ENCODE results near the gene BIK. TPM values are rescaled to one million over a fixed set of nuclear protein-coding genes. Genes with fewer than 3 reads are reported as not detected.
A peak's percentile ranks its signal among the peaks of the same experiment; 100 is the strongest.

Gene BIK
- total RNA-seq, 2 donors from 2014 or later: 0.63 TPM; not detected in 1

DNA sequence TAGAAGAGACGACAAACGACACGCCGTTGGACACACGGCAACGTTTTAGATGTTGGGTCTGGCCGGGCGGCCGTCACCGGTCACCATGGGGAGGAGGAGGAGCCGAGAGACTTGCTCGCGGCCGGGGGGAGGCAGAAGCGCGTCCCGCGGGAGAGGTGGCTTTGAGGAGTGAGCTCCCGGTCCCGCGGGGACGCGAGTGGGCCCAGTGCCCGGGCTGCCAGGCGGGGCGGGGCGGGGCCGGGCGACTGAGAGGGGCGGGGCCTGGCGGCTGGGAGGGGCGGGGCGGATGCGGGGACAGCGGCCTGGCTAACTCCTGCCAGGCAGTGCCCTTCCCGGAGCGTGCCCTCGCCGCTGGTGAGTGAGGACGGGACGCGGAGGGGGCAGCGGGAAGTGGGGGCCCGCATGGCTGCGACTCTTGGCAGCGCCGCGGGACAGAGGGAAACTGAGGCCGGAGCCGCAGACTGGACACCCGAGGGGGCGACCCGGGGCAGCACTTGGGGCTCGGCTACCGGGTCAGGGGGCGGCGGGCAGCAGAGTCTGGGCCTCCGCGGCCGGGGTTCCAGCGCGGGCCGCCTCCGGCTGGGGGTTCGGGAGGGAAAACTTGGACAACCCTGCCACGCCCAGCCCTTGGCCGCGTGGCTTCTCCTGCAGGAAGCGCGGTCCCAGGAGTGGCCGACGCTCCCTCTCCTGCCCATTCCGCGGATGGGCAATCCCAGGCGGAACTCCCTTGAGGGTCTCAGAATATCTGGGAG lies 40.9 kb downstream of the BIK start, which contains the start of gene TSPO:
Gene TSPO (plus strand): TSS at position 309 of the 752 bp plus-strand sequence. CDS start 7,680 bp downstream, outside the sequence.
- H3K27me3 ChIP-seq: no peaks in the 10 kb centered on the region
- peak within 1 kb of the TSS; percentile 86 to 93 for H3K27ac ChIP-seq
- H3K9me3 ChIP-seq: no peaks in the 10 kb centered on the region
- TF ChIP-seq, protein P1, sequence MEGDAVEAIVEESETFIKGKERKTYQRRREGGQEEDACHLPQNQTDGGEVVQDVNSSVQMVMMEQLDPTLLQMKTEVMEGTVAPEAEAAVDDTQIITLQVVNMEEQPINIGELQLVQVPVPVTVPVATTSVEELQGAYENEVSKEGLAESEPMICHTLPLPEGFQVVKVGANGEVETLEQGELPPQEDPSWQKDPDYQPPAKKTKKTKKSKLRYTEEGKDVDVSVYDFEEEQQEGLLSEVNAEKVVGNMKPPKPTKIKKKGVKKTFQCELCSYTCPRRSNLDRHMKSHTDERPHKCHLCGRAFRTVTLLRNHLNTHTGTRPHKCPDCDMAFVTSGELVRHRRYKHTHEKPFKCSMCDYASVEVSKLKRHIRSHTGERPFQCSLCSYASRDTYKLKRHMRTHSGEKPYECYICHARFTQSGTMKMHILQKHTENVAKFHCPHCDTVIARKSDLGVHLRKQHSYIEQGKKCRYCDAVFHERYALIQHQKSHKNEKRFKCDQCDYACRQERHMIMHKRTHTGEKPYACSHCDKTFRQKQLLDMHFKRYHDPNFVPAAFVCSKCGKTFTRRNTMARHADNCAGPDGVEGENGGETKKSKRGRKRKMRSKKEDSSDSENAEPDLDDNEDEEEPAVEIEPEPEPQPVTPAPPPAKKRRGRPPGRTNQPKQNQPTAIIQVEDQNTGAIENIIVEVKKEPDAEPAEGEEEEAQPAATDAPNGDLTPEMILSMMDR (IDR thresholded peaks at IDR 0.05): no peak
- DNase-seq (ENCODE audit: low spot score): peak; percentile 78
- peak within 1 kb of the TSS; percentile 64 to 96 for H3K4me3 ChIP-seq
- H3K36me3 ChIP-seq: no peaks in the 10 kb centered on the region
- peaks cover 0 to 36% of the 10 kb centered on the region in 2 donors for H3K4me1 ChIP-seq

DNA sequence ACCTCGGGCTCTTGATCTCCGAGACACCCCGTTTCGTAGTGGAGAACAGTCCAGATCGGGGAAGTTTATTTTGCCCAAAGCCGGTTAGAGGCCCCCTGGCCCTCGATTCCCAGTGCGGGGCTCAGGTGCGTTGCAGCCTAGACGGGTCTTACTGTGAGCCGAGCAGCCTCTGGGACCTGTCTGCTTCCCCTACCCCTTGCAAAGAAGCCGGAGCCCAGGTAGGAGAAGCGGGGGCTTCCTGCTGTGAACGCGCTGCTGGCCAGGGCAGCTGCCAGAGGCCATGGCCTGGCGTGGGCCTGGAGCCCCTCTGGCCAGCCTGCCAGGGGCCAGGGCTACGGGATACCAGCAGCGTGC lies 41.4 kb downstream of the BIK start:
- H3K36me3 ChIP-seq: no peaks in the 10 kb centered on the region
- peak overlapping the region; percentile 86 to 93 for H3K27ac ChIP-seq
- peaks cover 0 to 36% of the 10 kb centered on the region in 2 donors for H3K4me1 ChIP-seq
- no peak for DNase-seq (ENCODE audit: low spot score)
- peak overlapping the region; percentile 64 to 96 for H3K4me3 ChIP-seq
- no peaks in the 10 kb centered on the region for H3K9me3 ChIP-seq
- TF ChIP-seq, protein P1 (IDR thresholded peaks at IDR 0.05): no peak
- no peaks in the 10 kb centered on the region for H3K27me3 ChIP-seq

GRCh38 chr22:43152357-43153071 lies 42.0 kb downstream of the BIK start:
- peak; percentile 80 for DNase-seq (ENCODE audit: low spot score)

GRCh38 chr22:43153899-43154298 lies 43.3 kb downstream of the BIK start:
- Histone ChIP-seq H3K4me3 (no peak overlapping the region), H3K27me3 (no peaks in the 10 kb centered on the region), H3K27ac (no peak overlapping the region), H3K36me3 (no peaks in the 10 kb centered on the region), H3K4me1 (peaks cover 0 to 41% of the 10 kb centered on the region in 2 donors), H3K9me3 (no peaks in the 10 kb centered on the region)
- no peak for DNase-seq (ENCODE audit: low spot score)
- TF ChIP-seq, protein P1 (IDR thresholded peaks at IDR 0.05): no peak

More at GRCh38 chr22:43152357-43153071, 42.0 kb downstream of the BIK start:
- Histone ChIP-seq H3K9me3 (no peaks in the 10 kb centered on the region), H3K4me3 (peak overlapping the region; percentile 64 to 96), H3K27ac (peak overlapping the region; percentile 86 to 93), H3K27me3 (no peaks in the 10 kb centered on the region), H3K36me3 (no peaks in the 10 kb centered on the region), H3K4me1 (peaks cover 0 to 36% of the 10 kb centered on the region in 2 donors)
- TF ChIP-seq, protein P1 (IDR thresholded peaks at IDR 0.05): no peak

DNA sequence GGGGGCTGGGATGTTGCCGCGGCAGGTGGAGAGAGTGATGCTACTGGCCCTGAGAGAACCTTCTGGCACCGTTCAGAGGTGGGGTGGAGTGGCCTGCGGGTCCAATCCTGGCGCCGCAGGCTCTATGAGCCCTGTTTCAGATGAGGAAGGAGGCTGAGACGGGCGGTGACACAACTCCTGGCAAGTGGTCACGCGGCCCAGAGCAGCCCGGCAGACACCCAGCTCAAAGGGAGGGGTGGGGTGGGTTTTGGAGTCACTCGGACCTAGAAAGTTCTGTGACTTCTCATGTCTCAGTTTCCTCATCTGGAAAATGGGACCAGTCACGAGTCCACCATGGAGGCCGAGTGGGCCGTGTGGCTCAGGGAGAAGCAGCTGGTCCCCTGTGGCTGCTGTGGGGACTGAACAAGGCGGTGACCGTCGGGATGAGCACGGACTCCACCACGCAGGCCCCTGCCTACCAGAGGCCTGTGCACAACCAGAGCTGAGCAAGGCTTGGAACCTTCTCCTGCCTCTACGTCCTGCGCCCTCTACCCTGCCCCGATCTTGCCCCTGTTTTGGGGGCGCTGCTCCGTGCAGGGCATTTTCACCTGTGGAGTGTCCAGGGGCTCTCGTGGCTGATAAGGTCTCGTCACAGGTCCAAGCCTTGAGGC lies 44.5 kb downstream of the BIK start:
- Histone ChIP-seq H3K9me3 (no peaks in the 10 kb centered on the region), H3K4me1 (peaks cover 0 to 52% of the 10 kb centered on the region in 2 donors), H3K36me3 (no peaks in the 10 kb centered on the region), H3K27me3 (no peaks in the 10 kb centered on the region), H3K4me3 (no peak overlapping the region), H3K27ac (no peak overlapping the region)
- DNase-seq (ENCODE audit: low spot score): no peak
- TF ChIP-seq, protein P1 (IDR thresholded peaks at IDR 0.05): no peak

Measured in right atrium auricular region (tissue), 2 donors.